Measurements from ENCODE around the gene SLC4A3.

GRCh38 chr2:219591091-219591490 lies 36.3 kb upstream of the SLC4A3 start:
- TF ChIP-seq POLR2A (IDR thresholded peaks at IDR 0.05) (no peak), CTCF (IDR thresholded peaks at IDR 0.05) (no peak)

Measured in lower leg skin (tissue), 3 donors.